Femur (tissue), 1 donor: ENCODE measurements around the gene CES2.

Experiments
- DNase-seq: peaks from one replicate; pipeline ENCODE4 v3.0.0-alpha.2; 2017

CES2 gene

DNA sequence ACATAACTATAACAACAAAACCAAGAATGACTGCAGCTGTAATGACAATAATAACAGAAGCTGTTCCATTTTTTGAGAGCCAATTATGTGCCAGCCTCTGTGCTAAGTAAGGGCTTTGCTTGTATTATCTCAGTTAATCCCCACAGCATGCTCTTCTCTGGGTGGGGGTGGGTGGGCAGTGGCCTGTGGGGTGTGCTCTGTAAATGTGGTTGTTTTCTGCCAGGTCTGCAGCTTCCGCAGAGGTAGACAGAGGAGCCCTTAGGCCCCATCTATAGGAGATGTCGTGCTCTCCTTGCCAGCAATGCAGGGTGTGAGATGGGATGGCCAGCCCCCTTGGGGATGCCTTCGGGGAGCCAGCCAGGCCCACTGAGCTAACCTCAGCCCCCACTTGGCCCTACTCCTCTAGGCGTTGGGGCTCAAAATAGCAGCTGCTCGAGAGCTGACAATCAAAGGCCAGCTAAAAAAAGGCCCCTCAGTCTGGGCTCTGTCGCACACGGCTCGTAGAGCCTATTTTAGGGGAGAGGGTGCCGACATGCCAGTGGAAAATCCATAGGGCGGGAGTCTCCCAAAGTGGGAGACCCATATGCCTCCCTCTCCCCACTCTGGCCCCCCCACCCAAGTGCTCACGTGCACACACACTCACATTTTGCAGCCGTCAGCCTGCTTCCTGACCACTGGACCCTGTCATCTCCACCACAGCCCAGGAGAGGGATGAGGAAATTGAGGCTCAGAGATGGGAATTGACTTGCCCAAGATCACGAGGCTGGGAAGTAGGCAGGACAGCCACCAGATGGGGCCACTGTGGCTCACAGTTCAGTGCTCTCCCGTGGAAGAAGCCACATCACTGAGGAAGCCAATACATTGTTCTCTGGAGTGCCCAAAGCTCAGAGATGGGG, 32.4 kb upstream of the CES2 start:
- peak; percentile 60 for DNase-seq

DNA sequence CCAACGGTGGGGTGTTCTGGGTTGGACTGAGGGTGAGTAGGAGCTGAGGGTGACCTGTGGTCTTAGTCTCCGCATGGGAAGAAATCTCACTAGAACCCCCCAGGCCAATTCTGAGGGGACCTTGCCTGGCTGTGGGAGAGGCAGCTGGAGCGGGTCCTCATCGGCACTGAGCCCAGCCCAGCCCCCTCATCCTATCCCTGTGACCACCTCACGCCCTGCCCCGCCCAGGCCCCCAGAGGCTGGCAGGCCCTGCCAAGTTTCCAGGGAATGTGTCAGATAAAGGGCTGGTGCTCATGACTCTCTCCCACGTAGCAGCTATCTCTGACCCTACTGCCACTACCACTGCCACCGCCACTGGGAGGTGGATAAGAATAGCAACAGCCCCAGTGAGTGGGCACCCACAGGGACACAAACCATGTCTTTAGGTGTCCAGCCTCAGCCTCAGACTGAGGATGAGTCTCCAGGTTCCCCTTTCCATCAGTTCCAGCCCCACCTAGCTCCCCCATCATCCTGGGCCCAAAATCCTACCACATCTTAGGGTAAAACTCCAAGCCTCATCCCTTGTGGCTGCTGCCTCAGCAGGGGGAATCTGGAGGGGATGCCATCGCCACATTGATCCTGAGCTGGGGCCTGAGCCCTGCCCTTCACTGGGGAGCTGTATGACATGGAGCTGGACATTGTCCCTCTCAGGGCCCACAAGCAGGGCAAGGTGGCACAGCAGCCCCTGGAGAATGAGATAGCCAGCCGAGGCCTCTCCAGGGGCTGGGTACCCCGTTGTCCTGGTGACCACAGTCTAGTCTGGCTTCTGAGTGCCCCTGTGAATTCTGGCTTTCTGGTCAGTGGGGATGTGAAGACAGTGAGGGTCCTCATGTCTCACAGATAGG, 31.5 kb upstream of the CES2 start:
- DNase-seq, result no peak

DNA sequence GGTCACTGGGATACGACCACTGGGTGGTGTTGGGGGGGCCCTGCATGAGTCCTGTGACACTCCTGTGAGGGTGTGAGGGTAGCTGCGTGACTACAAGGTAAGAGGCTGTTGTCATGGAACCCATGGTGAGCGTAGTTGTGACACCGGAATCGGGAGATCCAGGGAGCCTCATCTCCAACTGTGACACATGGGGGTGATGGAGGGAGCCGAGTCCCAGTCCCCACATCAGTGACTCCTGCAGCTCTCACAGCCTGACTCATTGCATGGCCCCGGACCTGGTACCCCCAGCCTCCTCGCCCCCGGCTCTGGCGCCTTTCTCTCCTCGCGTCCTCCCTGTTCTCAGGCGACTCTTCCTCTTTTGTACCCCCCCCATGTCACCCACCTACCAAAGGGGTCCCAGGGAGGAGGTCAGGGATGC, 30.9 kb upstream of the CES2 start:
- no peak for DNase-seq

DNA sequence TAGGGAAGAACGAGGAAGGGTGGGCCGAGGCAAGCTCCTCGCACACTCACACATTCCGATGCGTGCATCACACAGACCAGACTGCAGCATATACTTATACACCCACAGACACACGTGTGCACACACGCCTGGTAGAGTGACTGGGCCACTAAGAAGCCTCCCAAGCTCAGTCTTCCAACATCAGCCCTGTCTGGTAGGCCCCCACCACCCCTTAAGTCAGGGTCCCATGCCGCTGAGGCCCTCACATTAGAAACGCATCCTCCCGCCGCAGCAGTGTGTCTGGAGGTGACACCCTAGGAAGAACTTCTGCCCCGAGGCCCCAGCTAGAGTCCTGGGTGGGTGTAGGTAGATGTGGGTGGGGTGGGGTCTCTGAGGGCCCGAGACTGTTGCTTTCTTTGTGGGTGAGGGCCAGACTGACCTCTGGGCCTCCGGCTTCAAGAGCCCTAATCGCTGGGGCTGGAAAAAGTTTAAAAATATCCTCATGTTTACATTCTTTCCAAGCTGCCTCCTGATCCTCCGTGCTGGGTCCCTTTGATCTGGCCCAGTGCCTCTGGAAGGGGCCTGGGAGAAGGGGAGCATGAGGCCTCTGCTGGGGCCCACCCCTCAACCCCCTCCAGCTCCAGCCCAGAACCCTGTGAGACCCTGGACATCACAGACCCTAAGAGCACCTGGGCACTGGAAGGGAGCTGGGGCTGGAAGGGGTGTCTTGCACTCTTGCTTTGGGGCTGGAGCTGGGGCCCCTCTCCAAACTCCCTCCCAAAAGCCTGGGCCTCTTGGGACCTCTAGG, 30.3 kb upstream of the CES2 start:
- DNase-seq, result no peak

DNA sequence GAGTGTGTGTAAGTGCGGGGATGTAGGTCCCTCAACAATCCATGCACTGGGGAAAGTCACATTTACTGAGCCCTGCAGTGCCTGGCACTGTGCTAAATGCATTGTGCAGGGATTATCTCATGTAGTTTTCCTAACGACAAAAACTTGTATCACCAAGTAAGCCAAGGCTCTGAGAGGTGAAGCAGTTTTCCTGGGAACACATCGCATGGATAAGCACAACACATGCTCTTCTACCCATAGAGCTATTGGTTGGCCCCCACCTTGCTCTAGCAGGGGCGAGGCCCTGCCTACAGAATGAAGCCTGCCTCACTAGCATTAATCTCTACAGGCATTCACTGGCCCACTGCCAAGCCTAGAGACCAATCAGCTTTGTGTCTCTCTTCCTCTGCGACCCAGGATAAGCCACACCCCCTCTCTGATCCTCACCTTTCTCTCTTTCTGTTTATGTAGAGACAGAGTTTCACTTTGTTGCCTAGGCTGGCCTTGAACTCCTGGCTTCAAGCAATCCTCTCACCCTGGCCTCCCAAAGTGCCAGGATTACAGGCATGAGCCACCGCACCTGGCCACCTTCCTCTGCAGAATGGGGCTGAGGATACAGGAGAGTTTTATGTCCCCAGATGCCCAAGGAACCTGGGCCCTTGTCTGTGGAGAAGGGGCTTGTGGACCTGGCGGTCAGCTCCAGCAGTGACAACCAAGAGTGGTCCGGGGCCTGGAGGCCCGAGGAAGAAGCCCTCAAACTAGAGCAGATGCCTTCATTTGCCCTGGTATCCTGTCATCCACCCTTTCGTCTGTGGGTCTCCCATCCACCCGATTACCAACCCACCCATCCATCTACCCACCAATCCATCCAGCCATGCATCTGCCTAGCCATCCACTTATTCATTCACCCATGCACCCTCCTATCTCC, 29.4 kb upstream of the CES2 start:
- DNase-seq, result no peak

DNA sequence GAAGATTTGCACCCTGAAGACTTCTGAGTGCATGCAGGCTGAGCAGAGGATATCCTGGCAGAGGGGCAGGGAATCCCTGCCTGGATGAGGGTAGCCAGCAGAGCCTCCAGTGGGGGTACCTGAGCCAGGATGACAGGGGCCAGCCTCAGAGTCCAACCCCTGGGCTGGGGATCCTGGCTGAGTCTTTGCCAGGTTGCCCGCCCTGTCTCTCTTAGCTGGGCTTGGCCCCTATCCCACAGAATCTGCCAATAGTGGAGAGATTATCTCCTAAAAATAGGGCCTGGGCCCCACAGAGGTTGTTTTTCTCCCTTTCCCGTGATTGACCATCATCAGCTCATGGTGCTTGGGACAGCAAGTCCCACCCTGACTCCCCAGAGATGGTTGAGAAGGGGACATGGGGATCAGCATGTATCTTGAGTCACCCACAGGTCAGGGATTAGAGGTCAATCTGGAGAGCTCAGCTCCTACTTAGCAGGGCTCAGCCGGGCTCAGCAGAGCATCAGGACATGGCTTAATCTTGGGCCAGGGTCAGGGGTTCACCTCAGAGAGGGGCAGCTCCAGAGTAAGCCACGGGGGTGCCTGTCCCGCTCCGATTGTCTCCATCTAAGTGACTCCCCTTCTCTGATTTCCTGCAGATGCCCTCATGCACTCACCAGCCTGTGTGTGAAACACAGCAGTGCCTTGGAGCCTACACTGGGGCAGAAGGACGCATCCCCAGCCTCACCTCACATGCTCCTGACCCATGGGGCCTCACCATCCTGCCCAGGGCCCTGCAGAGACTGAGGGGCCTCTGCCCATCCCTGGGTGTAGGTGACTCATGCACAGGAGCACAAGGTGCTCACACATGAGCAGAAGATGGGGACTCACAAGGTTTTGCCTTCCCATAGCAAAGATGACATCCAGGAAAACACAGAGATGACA, 28.1 kb upstream of the CES2 start:
- DNase-seq, result no peak

DNA sequence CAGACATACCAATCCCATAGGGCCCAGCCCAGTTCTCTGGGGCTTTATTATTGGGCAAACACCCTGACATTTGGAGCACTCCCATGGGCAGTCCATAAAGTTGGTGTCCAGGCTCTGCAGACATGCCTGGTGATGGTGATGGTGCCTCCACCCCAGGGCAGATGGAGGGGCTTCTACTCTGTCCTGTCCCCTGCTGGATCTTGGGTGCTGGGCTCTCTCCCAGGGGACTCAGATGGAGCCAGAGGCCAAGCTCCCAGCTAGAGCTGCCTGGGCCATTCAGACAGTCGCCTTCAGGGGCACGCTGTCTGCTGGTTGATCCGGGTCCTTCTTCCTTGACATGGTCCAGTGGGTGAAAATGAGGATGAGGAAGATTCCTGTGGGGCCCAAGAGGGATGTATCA, 27.2 kb upstream of the CES2 start:
- no peak for DNase-seq

DNA sequence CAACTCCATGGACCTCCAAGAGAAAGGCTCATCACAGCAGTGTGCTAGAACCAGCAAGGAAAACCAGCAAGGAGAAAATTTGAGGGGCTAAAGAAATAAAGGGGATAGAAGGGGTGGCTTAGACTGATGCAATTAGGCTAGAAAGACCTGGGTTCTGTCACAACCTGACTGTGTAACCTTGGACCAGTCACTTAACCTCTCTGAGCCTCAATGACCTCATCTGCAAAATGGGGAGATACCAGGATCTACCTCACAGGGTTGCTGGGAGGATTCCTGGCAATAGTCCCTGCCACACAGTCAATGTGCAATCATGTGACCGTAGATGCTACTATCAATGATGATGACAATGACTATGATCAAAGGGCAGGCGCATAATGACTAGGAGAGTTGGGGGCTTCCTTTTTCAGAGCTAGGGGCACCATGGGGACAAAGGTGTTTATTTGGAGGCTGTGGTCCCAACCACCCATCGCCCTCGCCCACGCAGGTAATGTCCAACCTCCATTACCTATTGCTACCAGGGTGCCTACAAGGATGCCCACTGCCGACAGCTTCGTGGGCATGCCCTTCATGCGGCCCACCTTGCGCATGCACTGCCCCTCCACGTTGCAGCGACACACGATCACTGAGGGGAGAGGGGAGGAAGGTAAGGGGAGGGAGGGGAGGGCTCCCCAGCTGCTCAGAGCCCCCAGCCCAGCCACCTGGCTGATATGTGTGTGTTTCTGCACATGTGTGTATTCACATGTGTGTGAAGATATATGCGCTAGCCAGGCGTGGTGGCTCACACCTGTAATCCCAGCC, 26.4 kb upstream of the CES2 start:
- DNase-seq, result no peak

DNA sequence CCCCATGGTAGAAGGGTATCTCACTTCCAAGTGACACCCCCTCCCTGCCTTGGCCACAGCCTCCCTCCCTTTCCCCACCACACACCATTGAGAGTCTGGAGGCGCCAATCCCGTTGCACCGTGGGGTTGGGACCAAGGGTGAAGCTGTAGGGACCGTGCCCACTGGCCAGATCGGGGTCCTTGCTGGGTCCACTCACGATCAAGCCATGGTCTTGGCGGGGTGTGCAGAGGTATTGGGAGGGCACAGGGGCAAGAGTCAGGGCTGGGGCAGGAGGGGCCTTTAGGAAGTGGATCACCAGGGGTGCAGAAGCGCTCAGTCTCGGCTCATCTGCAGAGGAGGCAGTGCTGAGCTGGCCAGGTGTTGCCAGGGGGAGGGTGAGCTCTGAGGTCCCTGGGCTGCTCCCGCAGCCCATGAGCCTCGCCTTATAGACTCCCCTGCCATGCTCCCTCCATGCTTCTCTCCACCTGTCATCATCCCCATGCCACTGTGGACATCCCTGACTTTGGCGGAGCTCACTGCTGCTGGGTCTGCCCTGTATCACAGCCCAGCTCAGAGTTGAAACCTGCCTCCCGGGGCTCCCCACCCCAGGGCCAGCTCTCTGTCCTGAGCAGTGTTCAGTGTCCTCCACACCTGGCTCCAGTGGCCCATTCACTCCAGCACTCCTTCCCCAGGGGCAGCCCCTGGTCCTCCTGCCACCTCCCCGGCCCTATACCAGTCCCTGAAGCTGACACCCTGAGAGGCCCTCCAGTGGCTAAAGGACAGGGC, 25.0 kb upstream of the CES2 start:
- DNase-seq, result no peak

DNA sequence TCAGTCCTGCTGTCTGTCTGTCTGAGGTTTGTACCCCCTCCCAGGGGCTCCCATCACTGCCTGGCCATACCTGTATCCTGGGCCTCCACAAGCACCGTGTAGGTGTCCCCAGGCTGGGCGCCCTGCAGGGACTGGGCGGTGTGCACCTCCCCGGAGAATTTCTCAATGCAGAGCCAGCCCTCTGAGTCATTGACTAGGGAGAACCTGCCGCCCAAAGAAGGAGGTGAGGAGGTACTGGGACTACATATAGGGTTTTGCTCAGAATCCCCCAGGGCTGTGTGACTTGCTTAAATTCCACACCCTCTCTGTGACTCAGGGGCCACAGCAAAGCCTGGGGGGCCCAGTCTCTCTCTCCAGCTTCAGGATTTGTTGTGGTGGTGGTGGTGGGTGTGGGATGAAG, 24.2 kb upstream of the CES2 start:
- no peak for DNase-seq

DNA sequence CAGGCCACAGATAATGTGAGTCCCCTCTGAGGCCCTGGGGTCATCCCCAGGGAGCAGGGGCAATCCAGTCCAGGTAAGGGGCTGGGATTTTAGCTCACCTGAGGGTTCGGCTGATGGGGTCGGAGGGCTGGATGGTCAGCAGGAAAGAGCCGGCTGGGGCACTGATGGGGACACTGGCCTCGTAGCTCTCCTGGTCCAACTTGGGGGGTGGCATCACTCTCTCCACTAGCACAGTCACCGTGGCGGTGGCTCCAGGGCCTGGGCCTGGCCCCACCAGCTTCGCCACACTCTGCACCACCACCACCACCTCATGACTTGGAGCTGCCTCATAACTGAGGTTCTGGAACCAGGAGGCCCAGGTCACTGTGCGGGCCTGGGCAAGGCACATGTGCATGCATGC, 23.5 kb upstream of the CES2 start:
- DNase-seq, result no peak

DNA sequence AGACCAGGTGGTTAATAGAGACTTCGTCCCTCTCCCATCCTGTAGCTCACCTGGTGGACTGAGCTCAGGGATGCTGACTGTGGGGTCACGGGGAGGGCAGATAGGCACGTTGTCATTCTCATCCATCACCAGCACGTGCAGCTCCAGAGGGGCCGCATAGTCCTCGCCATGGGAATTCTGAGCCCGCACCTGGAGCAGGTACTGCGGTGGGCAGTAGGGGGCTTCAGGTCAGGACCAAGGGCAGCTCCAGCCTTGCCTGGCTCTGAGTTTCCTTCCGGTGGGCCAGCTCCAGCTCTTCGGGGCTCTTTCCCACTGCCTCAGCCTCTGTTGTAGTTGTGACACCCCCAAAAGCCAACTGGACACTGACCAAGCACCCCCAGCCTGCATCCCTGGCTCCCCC, 22.2 kb upstream of the CES2 start:
- DNase-seq, result no peak

DNA sequence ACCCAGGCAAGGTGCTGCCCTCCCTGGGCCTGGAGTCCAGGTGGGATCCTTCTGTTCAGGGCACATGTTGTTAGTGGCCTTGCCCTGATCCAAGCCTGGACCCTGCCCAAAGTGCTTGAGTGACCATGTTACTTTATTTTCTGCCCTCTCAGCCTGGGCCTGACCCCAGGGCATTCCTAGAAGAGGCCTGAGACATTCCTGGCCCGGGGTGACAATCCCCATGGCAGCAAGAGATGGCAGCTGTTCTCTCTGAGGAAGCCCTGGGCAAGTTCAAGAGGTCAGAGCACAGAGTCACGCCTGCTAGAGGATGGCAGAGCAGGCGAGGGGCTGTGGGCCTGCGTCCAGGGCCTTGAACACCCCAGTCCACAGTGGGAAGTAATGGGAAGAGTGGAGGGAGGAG, 21.6 kb upstream of the CES2 start:
- DNase-seq, result no peak

DNA sequence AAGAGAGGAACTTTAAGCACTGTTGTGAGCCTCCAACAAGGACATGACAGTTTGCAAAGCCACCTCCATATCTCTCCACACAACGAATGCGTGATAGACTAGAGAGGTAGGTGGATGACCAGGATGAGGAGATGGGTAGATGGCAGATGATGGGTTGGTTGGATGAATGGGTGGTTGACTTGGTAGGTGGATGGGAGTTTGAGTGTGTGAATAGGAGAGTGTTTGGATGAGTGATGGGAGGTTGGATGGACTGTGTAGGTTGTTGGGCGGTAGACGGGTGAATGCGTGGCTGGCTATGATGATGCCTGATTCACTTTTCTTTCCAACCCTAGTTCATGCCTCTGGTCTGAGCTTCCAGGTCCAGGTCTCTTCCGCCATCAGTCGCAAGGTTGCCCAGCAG, 20.8 kb upstream of the CES2 start:
- no peak for DNase-seq

DNA sequence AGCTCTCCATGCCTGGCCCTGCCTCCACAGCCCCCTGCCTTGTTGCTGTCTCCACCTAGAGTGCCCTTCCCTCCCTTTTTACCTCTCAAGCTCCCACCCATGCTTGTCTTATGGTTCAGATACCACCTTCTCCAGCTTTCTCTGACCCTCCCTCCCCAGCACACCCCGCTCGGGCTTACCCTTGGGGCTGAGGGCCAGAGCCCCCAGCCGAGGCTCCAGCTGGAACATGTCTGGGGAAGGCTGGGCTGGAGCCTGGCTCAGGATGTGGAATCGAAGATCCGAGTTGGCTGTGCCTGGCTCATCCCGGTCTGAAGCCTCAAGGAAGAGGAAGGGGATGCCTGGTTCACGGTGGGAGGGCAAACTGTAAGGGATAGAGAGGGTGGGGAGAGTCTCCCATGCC, 20.3 kb upstream of the CES2 start:
- no peak for DNase-seq

DNA sequence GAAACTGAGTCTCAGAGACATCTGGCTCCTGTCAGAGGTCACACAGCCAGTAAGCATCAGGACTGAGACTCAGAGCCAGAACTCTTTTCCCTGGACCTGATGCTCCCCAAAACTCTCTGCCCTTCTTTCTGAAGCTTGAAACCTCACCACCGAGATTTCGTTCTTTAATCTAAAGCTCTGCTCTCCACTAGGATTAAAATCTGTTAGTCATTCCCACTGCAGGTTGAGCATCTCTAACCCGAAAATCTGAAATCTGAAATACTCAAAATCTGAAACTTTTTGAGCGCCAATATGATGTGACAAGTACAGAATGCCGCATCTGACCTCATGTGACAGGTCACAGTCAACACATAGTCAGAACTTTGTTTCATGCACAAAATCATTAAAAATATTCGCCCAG, 18.8 kb upstream of the CES2 start:
- DNase-seq, result no peak

DNA sequence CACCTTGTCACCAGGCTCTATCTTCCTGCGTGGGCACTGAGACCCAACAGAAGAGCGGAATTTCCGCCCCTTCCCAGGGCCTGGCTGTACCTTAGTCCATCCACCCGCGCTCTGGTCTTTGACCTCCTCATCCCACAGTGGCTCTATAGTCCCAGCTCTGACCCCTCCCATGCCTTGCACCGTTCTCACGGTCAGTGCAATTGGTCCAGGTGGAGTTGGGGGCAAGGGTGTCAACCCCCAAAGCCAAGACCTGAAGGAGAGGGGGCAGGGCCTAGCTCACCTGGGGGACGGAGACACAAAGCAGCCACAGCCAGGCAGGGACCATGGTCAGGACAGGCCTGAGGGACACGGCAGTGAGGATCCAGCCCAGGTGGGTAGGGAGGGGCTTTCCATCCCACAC, 17.6 kb upstream of the CES2 start:
- DNase-seq, result no peak

DNA sequence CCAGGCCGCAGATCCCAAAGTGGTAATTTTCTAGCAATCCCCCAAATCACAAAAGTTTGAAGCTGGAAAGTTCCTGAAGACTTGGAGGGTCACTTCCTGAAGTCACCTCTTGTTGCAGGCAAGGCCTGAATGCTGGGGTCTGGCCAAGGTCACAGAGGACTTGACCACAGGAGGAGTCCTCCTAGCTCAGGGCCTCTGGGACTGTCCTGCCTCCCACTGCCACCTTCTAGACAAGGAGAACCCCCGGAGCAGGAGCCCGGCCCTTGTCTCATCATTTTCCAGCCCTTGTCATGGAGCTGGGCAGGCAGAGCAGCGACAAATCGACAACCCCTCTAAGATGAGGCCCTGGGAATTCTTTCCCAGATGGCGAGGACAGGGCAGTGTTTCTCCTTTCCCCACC, 17.0 kb upstream of the CES2 start:
- no peak for DNase-seq

DNA sequence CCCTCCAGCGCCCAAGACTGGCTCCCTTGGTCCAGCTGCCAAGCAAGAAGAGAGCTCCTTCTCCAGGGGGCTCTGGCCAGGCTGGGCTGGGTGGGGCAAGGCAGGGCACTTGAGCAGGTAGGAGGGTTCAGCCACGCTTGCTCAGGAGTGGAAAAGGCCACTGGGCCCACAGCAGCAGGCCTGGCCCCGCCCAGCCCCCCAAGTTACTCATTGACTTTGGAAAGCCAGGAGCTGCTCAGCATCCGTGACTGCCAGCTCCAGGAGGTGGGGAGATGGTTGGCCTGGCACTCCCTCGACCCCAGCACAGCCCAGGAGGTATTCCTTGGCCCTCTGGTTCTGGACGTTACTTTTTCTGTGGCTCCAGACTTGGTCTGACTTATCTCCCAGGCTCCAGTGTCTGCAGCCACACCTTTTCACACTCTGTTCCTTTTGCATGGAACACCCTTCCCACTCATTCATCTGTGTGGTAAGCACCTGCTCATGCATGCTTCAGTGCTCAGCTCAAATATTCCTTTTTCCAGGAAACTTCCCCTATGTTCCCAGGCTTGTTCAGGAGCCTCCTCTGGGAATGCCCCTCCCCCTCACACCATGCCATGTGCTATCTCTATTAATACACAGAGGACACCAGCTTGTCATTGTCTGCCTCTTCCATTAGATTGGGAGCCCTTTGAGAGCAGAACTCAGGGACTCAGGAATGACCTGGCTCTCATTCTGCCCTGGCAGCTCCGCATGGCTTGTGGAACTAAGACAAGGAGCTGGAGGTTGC, 16.3 kb upstream of the CES2 start, which contains the start of gene CDH16:
CDH16 (minus strand) TSS at position 83 of the 766 bp plus-strand sequence. CDS start 820 bp downstream, outside the sequence.
- no peak for DNase-seq
